HAP-1 (cell line): ENCODE results near the gene GRHL1.

Experiments
- DNase-seq, 2 experiments: peaks; one replicate each; pipeline ENCODE4 v3.0.0-alpha.2; 2016 to 2020; ENCODE audit warnings: low spot score in 2 of 2
- H3K27me3 ChIP-seq: fragments of 250-450 bp; sonication (Bioruptor Pico); 2 replicates; pipeline ENCODE4 v1.5.1; 2020; ENCODE audit warnings: low read depth, mild to moderate bottlenecking, moderate library complexity
- H3K36me3 ChIP-seq: fragments of 250-450 bp; sonication (Bioruptor Pico); replicated peaks from 2 replicates; pipeline ENCODE4 v1.5.1; 2020; ENCODE audit warnings: mild to moderate bottlenecking
- H3K4me1 ChIP-seq: fragments of 250-450 bp; sonication (Bioruptor Pico); 2 replicates; pipeline ENCODE4 v1.5.1; 2020; ENCODE audit warnings: mild to moderate bottlenecking
- H3K4me3 ChIP-seq: fragments of 250-450 bp; sonication (Bioruptor Pico); 2 replicates; pipeline ENCODE4 v1.5.1; 2020; ENCODE audit warnings: mild to moderate bottlenecking, moderate library complexity
- H3K9me3 ChIP-seq: fragments of 250-450 bp; sonication (Bioruptor Pico); 2 replicates; pipeline ENCODE4 v1.5.1; 2020; ENCODE audit warnings: mild to moderate bottlenecking, moderate library complexity
- in situ Hi-C: fragments of 300-500 bp; cut with MboI; formaldehyde crosslinking; loops from 3 replicates; pipeline ENCODE4 v1.14.3; 2020; ENCODE audit warnings: low sequenced_read_pairs, inconsistent platforms, mixed read lengths

The GRHL1 gene

DNA sequence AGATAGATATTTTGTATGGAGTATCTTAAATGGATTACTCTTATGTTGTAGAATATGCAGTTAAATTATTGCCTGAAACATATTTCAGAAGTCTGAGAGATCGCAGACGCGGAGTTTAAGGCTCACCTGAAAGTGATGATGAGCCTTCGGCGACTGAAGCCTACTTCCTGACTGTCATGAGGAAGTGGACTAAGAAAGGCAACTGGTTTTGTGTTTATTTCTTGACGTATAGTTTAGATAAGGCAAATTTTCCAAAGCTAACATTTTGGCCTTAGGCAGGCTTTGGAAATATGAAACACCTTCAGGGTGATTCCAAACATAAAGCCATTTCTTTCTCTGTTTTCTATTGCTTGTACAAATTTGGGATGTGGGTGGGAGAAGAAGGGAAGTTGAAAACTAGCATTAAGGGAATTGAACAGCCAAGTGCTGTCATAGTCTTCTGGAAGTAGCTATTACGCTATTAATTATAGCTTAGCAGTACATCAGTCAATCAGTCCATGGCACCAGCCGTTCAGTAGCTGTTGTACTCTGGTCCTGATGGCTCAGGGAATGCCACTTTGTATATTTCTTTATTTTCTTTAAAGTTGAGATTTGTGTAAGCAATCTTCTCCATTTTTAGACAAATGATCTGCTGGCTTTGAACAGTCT is 1.5 kb downstream of the GRHL1 start:
- in situ Hi-C loops, result loop anchor here (25.0 kb wide), 1 partner anchor 116 kb away; the partner anchor contains the start of gene TAF1B
- no peaks in the 10 kb centered on the region for H3K27me3 ChIP-seq
- no peaks in the 10 kb centered on the region; the same call in 1 of the 2 replicates for H3K36me3 ChIP-seq
- H3K4me1 ChIP-seq, result peaks cover 23% of the 10 kb centered on the region
- peak overlapping the region; percentile 63 for H3K4me3 ChIP-seq
- no peak for DNase-seq
- no peaks in the 10 kb centered on the region for H3K9me3 ChIP-seq

DNA sequence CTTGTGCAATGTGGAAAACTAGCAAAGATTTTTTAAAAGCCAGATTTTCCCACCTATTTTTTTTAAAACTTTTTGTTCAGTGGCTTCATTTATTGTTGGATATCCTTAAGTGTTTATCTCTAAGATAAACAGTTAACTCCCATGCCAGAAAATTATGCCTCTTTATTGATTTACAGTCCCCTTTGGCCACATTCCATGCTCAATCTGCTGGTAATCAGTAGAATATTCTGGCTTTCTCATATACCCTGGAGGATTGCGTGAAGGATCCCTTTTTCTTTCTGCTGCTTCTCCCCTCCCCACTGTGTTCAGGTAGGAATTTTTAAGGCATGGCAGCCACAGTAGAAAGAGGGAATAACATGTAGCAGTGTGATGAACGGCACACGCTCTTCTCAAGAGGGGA is 2.6 kb downstream of the GRHL1 start:
- DNase-seq, result no peak
- Histone ChIP-seq H3K36me3 (no peaks in the 10 kb centered on the region; the same call in none of the 2 replicates), H3K9me3 (no peaks in the 10 kb centered on the region), H3K4me3 (no peak overlapping the region), H3K4me1 (peaks cover 23% of the 10 kb centered on the region), H3K27me3 (no peaks in the 10 kb centered on the region)
- in situ Hi-C loops, result loop anchor here (25.0 kb wide), 1 partner anchor 117 kb away; the partner anchor contains the start of gene TAF1B

DNA sequence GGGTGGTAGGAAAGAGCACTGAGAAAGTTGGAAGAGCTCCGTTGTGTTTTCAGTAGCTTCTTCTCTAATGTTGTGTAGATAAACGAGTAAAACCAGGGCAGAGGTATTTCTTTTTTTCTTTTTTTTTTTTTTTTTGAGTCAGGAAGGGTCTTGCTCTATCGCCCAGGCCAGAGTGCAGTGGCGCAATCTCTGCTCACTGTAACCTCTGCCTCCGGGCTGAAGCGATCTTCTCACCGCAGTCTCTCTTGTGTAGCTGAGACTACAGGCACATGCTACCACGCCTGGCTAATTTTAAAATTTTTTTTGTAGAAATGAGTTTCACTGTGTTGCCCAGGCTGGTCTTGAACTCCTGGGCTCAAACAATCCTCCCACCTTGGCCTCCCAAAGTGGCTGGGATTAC is 6.6 kb downstream of the GRHL1 start:
- Histone ChIP-seq H3K27me3 (no peaks in the 10 kb centered on the region), H3K4me3 (no peak overlapping the region), H3K36me3 (peaks cover 16% of the 10 kb centered on the region), H3K4me1 (peaks cover 15% of the 10 kb centered on the region), H3K9me3 (no peaks in the 10 kb centered on the region)
- in situ Hi-C loops, result loop anchor here (25.0 kb wide), 1 partner anchor 121 kb away; the partner anchor contains the start of gene TAF1B
- DNase-seq, result no peak

DNA sequence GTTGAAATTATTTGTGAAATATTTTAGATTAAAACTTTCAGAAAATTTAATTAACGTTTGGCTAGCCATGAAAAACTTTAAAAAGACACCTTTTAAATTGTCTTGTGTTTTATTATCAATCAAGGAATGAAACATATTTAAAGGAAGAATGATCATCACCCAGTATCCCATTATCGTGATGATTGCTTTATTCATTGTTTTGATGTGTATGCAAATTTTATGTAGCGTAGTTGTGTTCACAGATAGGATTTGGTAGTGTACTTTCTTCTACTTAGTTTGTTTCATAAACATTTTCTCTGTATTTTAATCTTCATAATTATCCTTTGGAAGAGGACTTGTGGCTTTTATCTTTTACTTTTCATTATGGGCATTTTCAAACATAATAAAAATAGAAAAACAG is 7.8 kb downstream of the GRHL1 start:
- Histone ChIP-seq H3K9me3 (no peaks in the 10 kb centered on the region), H3K27me3 (no peaks in the 10 kb centered on the region), H3K36me3 (peaks cover 25% of the 10 kb centered on the region), H3K4me3 (no peak overlapping the region), H3K4me1 (peaks cover 3% of the 10 kb centered on the region)
- DNase-seq, result no peak
- in situ Hi-C loops, result loop anchor here (25.0 kb wide), 1 partner anchor 122 kb away; the partner anchor contains the start of gene TAF1B

DNA sequence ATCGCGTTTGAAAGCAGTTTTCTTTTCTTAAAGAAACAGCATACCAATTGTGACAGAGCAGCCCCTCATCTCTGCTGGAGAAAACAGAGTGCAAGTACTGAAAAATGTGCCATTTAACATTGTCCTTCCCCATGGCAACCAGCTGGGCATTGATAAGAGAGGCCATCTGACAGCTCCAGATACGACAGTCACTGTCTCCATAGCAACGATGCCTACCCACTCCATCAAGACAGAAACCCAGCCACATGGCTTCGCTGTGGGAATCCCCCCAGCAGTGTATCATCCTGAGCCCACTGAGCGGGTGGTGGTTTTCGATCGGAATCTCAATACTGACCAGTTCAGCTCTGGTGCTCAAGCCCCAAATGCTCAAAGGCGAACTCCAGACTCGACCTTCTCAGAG is 9.5 kb downstream of the GRHL1 start:
- in situ Hi-C loops, result loop anchor here (25.0 kb wide), 1 partner anchor 124 kb away; the partner anchor contains the start of gene TAF1B

DNA sequence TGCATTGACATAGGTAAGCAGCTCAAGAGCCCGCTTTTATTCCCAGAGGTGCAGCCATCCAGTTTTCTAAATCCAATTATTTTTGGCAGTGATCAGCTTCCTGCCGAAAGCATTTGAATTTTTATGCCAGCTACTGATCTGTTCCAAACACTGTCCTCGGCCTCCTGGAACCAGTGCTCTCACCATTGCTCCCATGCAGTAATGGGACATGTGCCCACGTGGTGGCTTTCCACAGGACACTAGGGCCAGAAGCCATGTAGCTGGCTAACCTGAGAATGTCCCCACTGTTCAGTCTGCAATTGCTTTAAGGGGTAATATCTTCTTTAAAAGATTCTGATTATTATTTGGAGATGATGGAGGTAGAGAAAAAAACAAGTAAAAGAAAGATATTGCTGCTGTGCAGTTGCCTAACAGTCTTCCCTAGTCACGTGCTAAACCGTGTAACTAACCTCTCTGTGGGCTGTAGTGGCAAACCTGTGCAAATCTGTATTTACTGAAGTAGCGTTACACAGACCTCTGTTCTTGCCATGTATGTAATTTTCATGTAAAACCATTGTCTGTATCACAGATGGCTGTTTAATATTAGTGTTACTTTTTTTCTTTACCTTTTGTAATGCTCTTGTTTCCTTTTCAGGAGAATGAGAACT is 13.0 kb downstream of the GRHL1 start:
- no peaks in the 10 kb centered on the region for H3K4me1 ChIP-seq
- H3K36me3 ChIP-seq, result peaks cover 45% of the 10 kb centered on the region
- DNase-seq, result no peak
- H3K27me3 ChIP-seq, result no peaks in the 10 kb centered on the region
- no peak overlapping the region for H3K4me3 ChIP-seq
- in situ Hi-C loops, result loop anchor here (25.0 kb wide), 1 partner anchor 127 kb away; the partner anchor contains the start of gene TAF1B
- no peaks in the 10 kb centered on the region for H3K9me3 ChIP-seq

More for the DNA sequence above, 9.5 kb downstream of the GRHL1 start:
- Histone ChIP-seq H3K9me3 (no peaks in the 10 kb centered on the region), H3K27me3 (no peaks in the 10 kb centered on the region), H3K4me3 (no peak overlapping the region), H3K36me3 (peaks cover 42% of the 10 kb centered on the region), H3K4me1 (no peaks in the 10 kb centered on the region)
- no peak for DNase-seq

DNA sequence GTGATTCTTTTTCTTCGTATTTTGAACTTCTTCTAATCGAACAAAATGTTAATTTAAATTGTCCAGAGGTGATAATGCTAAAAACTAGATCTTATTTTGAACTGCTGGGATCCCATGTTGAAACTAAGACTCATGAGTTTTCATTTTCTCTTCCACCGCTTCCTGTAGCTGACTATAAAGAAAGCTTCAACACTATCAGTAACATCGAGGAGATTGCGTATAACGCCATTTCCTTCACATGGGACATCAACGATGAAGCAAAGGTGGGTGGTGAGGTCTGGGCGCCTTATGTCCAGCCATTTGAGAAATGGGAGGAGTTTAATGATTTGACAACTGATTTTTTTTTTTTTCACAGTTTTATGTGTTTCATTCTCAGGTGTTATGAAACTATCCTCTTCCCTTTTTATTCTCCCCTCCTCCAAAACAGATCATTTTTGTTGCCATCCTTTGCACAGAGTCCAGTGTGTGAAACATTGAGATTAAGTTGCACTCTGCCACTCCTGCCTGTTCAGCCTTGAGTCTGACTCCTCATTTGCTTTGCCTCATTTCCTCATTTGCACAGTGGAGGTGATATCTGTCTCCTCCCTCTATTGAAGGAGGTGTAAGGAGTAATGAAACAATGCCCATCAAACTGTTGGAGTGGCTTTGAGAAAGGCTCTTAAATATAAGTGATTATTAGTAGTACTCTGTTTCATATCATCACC is 13.8 kb downstream of the GRHL1 start:
- in situ Hi-C loops, result loop anchor here (25.0 kb wide), 1 partner anchor 128 kb away; the partner anchor contains the start of gene TAF1B
- Histone ChIP-seq H3K4me1 (no peaks in the 10 kb centered on the region), H3K36me3 (peaks cover 40% of the 10 kb centered on the region), H3K9me3 (no peaks in the 10 kb centered on the region), H3K27me3 (no peaks in the 10 kb centered on the region), H3K4me3 (no peak overlapping the region)
- DNase-seq, result no peak

DNA sequence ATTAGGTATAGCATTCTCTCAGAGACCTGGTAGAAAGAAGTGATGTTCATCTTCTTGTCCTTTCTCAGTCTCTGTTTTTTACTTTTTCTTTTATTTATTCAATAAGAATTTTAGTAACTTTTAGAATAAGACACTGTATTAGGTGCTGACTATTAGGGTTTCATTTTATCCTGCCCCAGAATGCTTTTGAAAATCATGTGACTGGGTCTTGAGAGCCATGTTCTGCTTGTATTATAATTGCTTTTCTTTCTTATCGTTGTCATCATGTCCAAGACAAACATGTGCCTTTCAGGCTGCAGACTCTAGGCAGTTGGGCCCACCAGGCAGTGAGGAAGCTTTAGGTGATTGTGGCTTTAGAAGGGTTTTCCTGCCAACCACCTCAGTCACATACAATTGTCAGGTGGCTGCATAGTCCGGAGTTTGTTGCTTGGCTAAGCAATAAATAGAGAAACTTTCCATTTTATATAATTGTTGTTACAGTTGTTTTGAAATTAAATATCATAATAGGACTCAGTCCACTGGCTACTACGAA is 15.1 kb downstream of the GRHL1 start:
- Histone ChIP-seq H3K4me3 (no peak overlapping the region), H3K36me3 (peaks cover 31% of the 10 kb centered on the region), H3K4me1 (no peaks in the 10 kb centered on the region), H3K27me3 (no peaks in the 10 kb centered on the region), H3K9me3 (no peaks in the 10 kb centered on the region)
- no peak for DNase-seq
- in situ Hi-C loops, result loop anchor here (25.0 kb wide), 1 partner anchor 129 kb away; the partner anchor contains the start of gene TAF1B

DNA sequence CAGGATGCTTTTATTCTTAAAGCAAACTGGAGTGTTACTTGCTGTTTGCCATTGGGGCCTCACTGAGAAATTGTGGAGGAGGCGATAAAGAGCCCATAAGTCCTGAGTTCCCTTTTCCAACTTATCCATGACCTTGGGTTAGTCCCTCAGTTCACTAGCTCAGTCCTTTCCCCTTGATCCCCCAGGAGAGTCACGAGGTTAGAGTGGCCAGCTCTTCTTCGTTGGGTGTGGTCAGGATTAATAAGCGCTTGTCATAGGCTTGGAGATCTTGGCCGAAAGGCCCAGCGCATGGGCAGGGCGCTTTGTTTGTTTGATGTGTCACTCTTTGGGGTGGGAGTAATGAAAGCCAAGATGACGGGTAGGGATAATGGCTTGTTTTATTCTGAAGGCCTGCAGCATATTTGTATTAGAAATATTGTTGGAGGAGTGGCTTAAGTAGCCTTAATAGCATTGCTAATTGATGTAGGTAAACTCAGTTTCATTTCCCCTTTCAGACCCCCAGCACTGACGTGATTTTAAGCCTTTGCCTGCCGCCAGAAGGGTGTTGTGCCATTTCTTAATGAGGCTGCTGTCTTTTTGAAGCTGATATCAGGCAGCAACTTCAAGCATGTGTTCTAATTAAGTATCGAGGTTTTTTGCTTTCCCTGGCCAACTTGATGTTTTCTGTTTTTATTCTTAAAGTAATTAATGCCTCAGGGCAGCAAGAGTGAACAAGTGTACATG is 15.7 kb downstream of the GRHL1 start:
- in situ Hi-C loops, result loop anchor here (25.0 kb wide), 1 partner anchor 130 kb away; the partner anchor contains the start of gene TAF1B
- H3K9me3 ChIP-seq, result no peaks in the 10 kb centered on the region

DNA sequence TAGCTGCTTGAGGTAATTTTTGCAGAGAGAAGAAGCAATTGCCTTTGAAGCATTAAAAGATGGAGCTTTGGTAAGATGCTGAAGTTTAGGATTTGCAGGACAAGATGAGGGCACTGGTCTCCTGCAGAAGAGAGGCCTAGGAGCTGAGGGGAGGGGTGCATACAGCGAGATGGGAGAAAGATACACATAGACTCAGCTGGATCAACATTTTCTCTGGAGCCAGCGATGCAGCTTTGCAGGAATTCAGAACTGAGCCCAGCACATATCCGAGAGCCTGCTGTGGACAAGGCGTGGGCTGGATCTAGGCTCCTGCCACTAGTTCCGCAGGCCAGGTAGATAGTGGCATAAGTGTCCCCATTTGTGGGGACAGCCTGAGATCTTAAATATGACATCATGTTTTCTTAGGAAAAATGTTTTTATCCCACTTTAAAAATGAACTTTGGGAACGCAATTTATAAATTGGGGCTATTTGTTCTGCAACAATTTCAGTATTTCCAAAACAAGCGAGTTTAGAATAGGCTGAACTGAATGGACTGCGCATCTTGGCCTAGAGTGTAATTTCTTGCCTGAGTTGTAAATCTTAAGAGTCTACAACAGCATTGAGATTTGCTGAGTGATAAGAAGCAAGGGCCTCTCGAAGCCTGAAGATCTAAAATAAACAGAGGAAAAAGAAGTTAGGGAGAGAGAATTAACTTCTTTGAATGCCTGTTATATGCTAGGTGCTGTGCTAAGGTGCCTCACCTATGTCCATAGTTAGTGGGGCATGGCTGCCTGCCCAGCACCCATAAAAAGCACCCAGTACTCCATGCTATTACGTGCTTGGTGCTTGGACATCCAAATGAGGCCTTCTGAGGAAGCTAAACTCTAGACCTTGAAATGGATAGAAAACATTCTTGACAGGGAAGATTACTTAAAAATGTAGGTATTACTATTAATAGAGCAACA is 17.3 kb downstream of the GRHL1 start:
- H3K27me3 ChIP-seq, result no peaks in the 10 kb centered on the region
- in situ Hi-C loops, result loop anchor here (25.0 kb wide), 1 partner anchor 132 kb away; the partner anchor contains the start of gene TAF1B
- peaks cover 25% of the 10 kb centered on the region for H3K36me3 ChIP-seq
- no peak for DNase-seq
- H3K4me3 ChIP-seq, result no peak overlapping the region
- no peaks in the 10 kb centered on the region for H3K9me3 ChIP-seq
- H3K4me1 ChIP-seq, result no peaks in the 10 kb centered on the region

More for the DNA sequence above, 15.7 kb downstream of the GRHL1 start:
- H3K36me3 ChIP-seq, result peaks cover 29% of the 10 kb centered on the region
- DNase-seq, result no peak
- H3K4me1 ChIP-seq, result no peaks in the 10 kb centered on the region
- H3K4me3 ChIP-seq, result no peak overlapping the region
- no peaks in the 10 kb centered on the region for H3K27me3 ChIP-seq

DNA sequence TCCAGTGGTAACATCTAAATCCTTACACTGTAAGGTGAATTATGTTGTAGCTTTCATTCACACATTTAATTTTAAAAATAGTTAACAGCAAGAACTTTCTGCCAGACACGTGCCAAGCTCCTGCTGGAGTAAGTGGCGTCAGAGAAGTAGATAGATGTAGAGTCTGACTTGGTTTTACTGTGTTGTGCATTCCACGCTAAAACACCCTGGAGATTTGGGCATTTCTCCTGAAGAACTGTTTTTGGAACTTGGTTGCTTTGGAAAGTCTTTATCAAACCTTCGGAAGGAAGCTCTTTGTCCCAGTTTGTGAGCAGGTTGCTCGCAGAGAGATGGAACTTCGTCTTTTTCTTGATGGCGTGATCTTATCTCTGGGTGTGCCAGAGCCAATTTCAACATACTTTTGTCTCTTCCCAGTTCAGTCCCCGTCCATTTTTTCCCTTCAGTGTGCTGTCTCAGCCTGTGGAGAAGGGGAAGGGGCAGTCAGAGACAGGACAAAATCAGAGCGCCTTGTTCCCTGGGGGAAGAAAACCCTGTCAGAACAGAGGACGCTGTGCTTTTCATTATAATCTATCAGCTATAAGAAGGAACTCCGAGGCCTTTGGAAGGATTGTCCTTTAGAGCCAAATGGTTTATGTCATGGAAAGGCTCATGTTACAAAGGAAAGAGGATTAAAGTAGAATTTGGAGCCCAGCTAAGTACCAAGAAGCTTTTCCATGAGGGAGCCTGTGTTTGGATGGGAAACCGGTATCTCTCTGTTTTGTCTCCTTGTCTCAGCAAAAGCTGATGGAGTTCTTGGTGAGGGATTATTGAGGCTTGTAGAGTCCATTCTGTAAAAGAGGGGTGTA is 18.9 kb downstream of the GRHL1 start:
- Histone ChIP-seq H3K9me3 (no peaks in the 10 kb centered on the region), H3K4me1 (no peaks in the 10 kb centered on the region), H3K4me3 (no peak overlapping the region), H3K27me3 (no peaks in the 10 kb centered on the region), H3K36me3 (peaks cover 9% of the 10 kb centered on the region)
- peak in 1 of 2 experiments; percentile 9 for DNase-seq
- in situ Hi-C loops, result loop anchor here (25.0 kb wide), 1 partner anchor 133 kb away; the partner anchor contains the start of gene TAF1B
